Non-pigmented ciliary epithelial cell (primary cell): ENCODE data around the gene SS18.

Experiments used
- DNase-seq: peaks from one replicate; pipeline ENCODE4 v3.0.0-alpha.2; 2010; ENCODE audit warnings: low read depth

Gene SS18

GRCh38 chr18:26071725-26072124 lies 18.7 kb downstream of the SS18 start:
- DNase-seq: peak; percentile 31

GRCh38 chr18:26071020-26071419 lies 19.4 kb downstream of the SS18 start:
- no peak for DNase-seq

GRCh38 chr18:26059357-26059756 lies 31.1 kb downstream of the SS18 start:
- DNase-seq: no peak

GRCh38 chr18:26057344-26057773 lies 33.1 kb downstream of the SS18 start:
- DNase-seq: peak; percentile 15

GRCh38 chr18:26056291-26056690 lies 34.1 kb downstream of the SS18 start:
- DNase-seq: peak; percentile 3

- no peak for DNase-seq
Measured at GRCh38 chr18:26052505-26052904, 37.9 kb downstream of the SS18 start.

- DNase-seq: no peak
Measured at GRCh38 chr18:26051843-26052242, 38.6 kb downstream of the SS18 start.

GRCh38 chr18:26046419-26047077 lies 43.9 kb downstream of the SS18 start:
- no peak for DNase-seq

GRCh38 chr18:26044807-26045206 lies 45.6 kb downstream of the SS18 start:
- DNase-seq: no peak

- no peak for DNase-seq
Measured at GRCh38 chr18:26040051-26040656, 50.3 kb downstream of the SS18 start.

GRCh38 chr18:26039203-26039602 lies 51.2 kb downstream of the SS18 start:
- no peak for DNase-seq

GRCh38 chr18:26036635-26037034 lies 53.8 kb downstream of the SS18 start:
- DNase-seq: no peak

- DNase-seq: no peak
Measured at GRCh38 chr18:26034850-26035497, 55.4 kb downstream of the SS18 start.

- no peak for DNase-seq
Measured at GRCh38 chr18:26022585-26022984, 67.8 kb downstream of the SS18 start.

- no peak for DNase-seq
Measured at GRCh38 chr18:26021061-26021754, 69.2 kb downstream of the SS18 start.

- no peak for DNase-seq
Measured at GRCh38 chr18:26017929-26018328, 72.5 kb downstream of the SS18 start.

- no peak for DNase-seq
Measured at GRCh38 chr18:26014462-26014861, 76.0 kb downstream of the SS18 start.

GRCh38 chr18:26008619-26009018 lies 81.8 kb downstream of the SS18 start:
- DNase-seq: no peak

- DNase-seq: no peak
Measured at GRCh38 chr18:26008096-26008495, 82.3 kb downstream of the SS18 start.

- no peak for DNase-seq
Measured at GRCh38 chr18:26005950-26006349, 84.5 kb downstream of the SS18 start.

- no peak for DNase-seq
Measured at GRCh38 chr18:26004832-26005231, 85.6 kb downstream of the SS18 start.

- DNase-seq: no peak
Measured at GRCh38 chr18:26003817-26004216, 86.6 kb downstream of the SS18 start.

GRCh38 chr18:26003356-26003755 lies 87.1 kb downstream of the SS18 start:
- no peak for DNase-seq
